ENCODE data around the gene ARHGAP26. TPM values are rescaled to one million over a fixed set of nuclear protein-coding genes. Genes with fewer than 3 reads are reported as not detected.
A peak's percentile ranks its signal among the peaks of the same experiment; 100 is the strongest.

Gene ARHGAP26
- total and polyA plus RNA-seq, 2 of the 4 experiments (the other 2 are of a cell fraction), result 0.54 to 0.56 TPM

DNA sequence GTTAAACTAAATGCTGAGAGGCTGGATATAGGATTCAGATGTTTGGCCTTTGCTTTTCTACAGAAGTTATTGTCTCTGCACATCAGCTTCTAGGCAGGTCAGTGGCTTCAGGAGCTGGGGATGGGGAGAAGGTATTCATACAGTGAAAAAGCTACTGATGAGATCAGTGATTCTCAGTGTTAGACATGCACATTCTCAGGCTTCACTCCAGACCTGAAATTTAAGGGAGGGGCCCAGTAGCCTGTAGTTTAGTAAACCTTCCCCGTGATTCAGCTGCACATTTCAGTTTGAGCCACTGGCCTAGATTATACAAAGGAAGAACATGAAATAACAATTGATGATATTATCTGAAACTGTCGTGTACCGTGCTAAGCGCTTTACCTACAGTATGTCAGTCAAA, 127.2 kb downstream of the ARHGAP26 start:
- Histone ChIP-seq H3K18ac (ENCODE audit: low read depth, low read length) (no peak overlapping the region), H2AK5ac (ENCODE audit: low read depth, low read length) (no peak overlapping the region), H3K36me3 (ENCODE audit: control insufficient read depth, insufficient read depth, low read length) (no peaks in the 10 kb centered on the region), H2BK15ac (ENCODE audit: low read depth, low read length) (no peak overlapping the region), H4K8ac (ENCODE audit: low read depth in 2 of 2, low read length in 2 of 2) (no peak overlapping the region), H3K9me3 (ENCODE audit: control insufficient read depth, insufficient read depth, low read length) (no peaks in the 10 kb centered on the region), H2BK20ac (ENCODE audit: low read depth, low read length) (peak overlapping the region; percentile 22; the same call in 1 of the 2 replicates), H4K91ac (ENCODE audit: insufficient read depth, low read depth, low read length) (no peak overlapping the region), H3K27ac (ENCODE audit: insufficient read depth, low read length) (no peak overlapping the region), H3K9me1 (ENCODE audit: insufficient read depth, low read length) (peaks cover 10% of the 10 kb centered on the region), H3K4me1 (ENCODE audit: control insufficient read depth, insufficient read depth, low read length) (peaks cover 14% of the 10 kb centered on the region), H3K4me2 (ENCODE audit: low read depth, low read length) (no peak overlapping the region), H3K56ac (ENCODE audit: extremely low read depth, insufficient read depth, low read length) (no peak overlapping the region), H3K4me3 (ENCODE audit: insufficient read depth, low read depth, low read length) (no peak overlapping the region), H2AFZ (replicated peaks; ENCODE audit: low read length, poor library complexity) (no peak overlapping the region), H3K4ac (ENCODE audit: low read depth, low read length) (no peak overlapping the region), H3K27me3 (ENCODE audit: control insufficient read depth, insufficient read depth, low read length) (no peaks in the 10 kb centered on the region; the same call in 1 of the 2 replicates), H2BK120ac (ENCODE audit: low read depth, low read length) (no peak overlapping the region), H3K14ac (replicated peaks; ENCODE audit: low read depth, low read length) (no peak overlapping the region), H4K5ac (ENCODE audit: low read depth, low read length) (no peak overlapping the region), H3K23ac (ENCODE audit: low read depth, low read length) (no peak overlapping the region), H3K9ac (ENCODE audit: low read depth, low read length) (no peak overlapping the region), H3K79me1 (ENCODE audit: low read depth in 1 of 2, low read length in 2 of 2) (no peaks in the 10 kb centered on the region; a peak in 1 of 4 replicates), H4K20me1 (ENCODE audit: insufficient read depth, low read length) (no peaks in the 10 kb centered on the region), H2BK5ac (ENCODE audit: low read depth, low read length, poor library complexity, severe bottlenecking) (no peak overlapping the region), H2AK9ac (replicated peaks; ENCODE audit: low read depth, low read length, poor library complexity) (no peak overlapping the region)
- ChIA-PET POLR2A (ENCODE audit: unreplicated experiment) (no interaction called here), CTCF (interaction anchor here (0.5 to 2.1 kb wide), 4 partner anchors 9 to 257 kb away, joined by 3 to 9 read pairs (median 3); no protein-coding TSS in a partner anchor)
- TF ChIP-seq RFX5 (IDR thresholded peaks at IDR 0.05; ENCODE audit: low read depth, low read length) (no peak), RAD21 (IDR thresholded peaks at IDR 0.05; ENCODE audit: low read length) (no peak), ELK1 (IDR thresholded peaks at IDR 0.05; ENCODE audit: borderline replicate concordance, low read depth, low read length) (no peak), MAZ (IDR thresholded peaks at IDR 0.05; ENCODE audit: borderline replicate concordance, low read depth, low read length) (no peak), MAFK (IDR thresholded peaks at IDR 0.05; ENCODE audit: low read depth, low read length) (no peak)
- TF ChIP-seq, protein P1, sequence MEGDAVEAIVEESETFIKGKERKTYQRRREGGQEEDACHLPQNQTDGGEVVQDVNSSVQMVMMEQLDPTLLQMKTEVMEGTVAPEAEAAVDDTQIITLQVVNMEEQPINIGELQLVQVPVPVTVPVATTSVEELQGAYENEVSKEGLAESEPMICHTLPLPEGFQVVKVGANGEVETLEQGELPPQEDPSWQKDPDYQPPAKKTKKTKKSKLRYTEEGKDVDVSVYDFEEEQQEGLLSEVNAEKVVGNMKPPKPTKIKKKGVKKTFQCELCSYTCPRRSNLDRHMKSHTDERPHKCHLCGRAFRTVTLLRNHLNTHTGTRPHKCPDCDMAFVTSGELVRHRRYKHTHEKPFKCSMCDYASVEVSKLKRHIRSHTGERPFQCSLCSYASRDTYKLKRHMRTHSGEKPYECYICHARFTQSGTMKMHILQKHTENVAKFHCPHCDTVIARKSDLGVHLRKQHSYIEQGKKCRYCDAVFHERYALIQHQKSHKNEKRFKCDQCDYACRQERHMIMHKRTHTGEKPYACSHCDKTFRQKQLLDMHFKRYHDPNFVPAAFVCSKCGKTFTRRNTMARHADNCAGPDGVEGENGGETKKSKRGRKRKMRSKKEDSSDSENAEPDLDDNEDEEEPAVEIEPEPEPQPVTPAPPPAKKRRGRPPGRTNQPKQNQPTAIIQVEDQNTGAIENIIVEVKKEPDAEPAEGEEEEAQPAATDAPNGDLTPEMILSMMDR (conservative IDR thresholded peaks at IDR 0.05; ENCODE audit: low read depth, low read length), result no peak
- dilution Hi-C loops (cut with HindIII; ENCODE audit: low sequenced_read_pairs, unreplicated experiment) (loop anchor here (25.0 kb wide), 1 partner anchor 185 kb away; no protein-coding TSS in a partner anchor), in situ Hi-C loops (cut with MboI; ENCODE audit: low sequenced_read_pairs) (no loop called here), intact Hi-C loops (cut with micrococcal nuclease) (no loop called here)
- WGBS, 2 experiments (ENCODE audit: extremely low coverage in 2 of 2, insufficient read length in 1 of 2), result no CpG with 5 or more reads among the region's 4 CpGs
- DNase-seq (no peak), ATAC-seq (ENCODE audit: low read depth) (no peak)
- BruUV-seq (replicated peaks), result no TSS peak
